GM18909 (cell line): ENCODE measurements around the gene MICAL1.
A peak's percentile ranks its signal among the peaks of the same experiment; 100 is the strongest.

ENCODE experiments used
- ATAC-seq: cut with Tn5 transposase; IDR thresholded peaks from one replicate; pipeline ENCODE4 v1.9.1; 2021; ENCODE audit warnings: mild to moderate bottlenecking; ENCODE audit not compliant: unreplicated experiment, poor library complexity

The MICAL1 gene, protein sequence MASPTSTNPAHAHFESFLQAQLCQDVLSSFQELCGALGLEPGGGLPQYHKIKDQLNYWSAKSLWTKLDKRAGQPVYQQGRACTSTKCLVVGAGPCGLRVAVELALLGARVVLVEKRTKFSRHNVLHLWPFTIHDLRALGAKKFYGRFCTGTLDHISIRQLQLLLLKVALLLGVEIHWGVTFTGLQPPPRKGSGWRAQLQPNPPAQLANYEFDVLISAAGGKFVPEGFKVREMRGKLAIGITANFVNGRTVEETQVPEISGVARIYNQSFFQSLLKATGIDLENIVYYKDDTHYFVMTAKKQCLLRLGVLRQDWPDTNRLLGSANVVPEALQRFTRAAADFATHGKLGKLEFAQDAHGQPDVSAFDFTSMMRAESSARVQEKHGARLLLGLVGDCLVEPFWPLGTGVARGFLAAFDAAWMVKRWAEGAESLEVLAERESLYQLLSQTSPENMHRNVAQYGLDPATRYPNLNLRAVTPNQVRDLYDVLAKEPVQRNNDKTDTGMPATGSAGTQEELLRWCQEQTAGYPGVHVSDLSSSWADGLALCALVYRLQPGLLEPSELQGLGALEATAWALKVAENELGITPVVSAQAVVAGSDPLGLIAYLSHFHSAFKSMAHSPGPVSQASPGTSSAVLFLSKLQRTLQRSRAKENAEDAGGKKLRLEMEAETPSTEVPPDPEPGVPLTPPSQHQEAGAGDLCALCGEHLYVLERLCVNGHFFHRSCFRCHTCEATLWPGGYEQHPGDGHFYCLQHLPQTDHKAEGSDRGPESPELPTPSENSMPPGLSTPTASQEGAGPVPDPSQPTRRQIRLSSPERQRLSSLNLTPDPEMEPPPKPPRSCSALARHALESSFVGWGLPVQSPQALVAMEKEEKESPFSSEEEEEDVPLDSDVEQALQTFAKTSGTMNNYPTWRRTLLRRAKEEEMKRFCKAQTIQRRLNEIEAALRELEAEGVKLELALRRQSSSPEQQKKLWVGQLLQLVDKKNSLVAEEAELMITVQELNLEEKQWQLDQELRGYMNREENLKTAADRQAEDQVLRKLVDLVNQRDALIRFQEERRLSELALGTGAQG

DNA sequence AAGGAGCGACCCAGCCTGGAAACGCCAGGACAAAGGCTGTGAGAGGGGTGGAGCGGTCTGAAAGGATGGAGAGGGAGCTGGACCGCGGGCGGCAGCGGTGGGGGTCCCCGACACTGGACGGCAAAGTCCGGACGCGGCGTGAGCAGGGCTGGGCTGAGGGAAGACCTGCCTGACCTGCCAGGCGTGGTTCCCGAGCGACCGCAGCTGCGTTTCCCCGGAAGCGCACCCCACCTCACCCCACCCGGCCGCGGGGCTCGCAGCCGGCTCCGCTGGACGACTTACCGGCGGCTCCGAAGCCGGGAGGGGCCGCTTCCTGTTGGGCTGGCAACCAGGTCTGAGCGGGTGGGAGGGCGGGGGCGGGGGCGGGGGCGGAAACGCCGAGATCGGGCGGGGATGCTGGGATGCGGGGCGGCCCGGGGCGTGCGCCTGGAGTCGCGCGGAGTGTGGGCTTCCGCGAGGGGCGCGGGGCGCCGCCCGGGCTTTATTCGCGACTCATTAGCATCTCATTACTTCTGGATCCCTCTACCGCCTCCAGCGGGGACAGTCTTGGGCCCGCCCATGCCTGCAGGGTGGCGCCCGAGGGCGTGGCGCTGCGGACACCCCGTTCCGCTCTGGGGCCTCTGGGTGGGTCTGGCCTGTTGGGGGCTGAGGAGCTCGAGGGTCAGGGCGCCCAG lies at the start of gene MICAL1:
MICAL1 (minus strand) TSS at position 336 of the 674 bp plus-strand sequence. CDS start 1,576 bp downstream, outside the sequence.
- peak; percentile 62 for ATAC-seq

DNA sequence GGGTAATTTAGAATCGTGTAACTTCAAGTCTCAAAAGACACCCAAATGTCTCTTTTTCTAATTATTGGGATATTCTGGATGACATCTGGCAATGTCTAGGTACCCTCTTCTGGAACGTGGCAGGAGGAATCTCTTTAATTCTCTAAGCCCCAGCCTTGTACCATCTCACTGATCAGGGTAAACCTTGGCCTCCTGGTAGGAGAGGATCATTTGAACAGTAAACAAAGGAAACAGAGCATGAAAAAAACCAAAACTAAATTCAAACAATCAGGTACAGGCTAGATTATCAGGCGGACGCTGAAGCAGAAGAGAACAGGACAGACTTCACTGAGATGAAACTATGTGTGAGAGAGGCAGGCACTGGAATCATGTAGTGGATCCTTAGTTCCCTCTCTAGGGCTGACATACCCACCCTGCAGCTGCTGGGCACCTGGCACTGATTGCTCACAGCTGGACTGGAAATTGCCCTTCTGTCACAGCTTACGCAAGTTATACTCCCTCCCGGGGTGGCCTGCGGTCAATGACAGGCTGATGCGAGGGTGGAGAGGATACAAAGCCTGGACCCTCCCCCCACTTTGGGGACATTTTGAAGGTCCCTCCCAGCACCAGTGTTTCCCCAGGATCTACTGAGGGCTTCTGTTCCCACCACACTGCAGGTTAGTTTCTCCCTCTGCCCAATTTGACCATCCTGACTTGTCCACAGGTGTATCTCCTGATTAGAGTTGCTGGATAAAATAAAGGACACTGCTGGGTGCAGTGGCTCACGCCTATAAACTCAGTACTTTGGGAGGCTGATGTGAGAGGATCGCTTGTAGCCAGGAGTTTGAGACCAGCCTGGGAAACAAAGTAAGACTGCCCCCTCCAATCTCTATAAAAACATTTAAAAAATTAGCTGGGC lies 48.0 kb upstream of the MICAL1 start:
- no peak for ATAC-seq

DNA sequence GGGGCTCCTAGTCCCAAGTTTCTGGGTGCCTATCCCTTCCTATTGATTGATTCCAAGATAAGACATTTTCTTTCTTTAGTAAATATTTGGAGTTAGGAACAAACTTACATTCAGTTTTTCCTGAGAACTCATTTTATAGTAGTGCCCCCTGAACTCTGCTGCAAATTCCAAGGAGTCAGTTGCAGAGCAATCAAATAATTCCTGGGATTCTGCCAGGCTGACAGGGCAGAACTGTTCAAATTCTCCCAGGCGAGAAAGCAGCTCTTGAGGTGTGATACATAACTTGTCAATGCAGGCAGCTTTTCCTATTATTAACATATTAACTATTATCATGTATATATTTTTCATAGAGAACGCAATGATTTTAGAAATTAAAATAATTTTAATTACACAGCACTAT lies 43.4 kb upstream of the MICAL1 start:
- no peak for ATAC-seq

DNA sequence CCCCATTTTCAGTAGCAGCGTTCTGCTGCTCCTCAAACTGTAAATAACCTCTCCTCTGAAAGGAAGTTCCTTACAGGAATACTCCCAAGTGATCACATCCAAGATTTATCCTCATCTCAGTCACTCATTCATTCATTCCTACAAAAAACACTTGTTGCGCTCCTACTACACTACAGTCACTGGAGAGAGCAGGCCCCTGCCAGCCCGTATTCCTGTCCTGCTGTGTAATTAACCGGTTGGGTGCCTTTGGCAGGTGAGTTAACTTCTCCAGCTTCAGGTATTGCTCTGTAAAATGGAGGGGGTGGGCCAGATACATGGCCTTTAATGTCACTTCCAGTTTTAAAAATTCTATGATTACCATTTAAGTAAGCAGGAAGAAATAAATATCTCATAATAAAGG lies 42.5 kb upstream of the MICAL1 start:
- ATAC-seq = no peak

DNA sequence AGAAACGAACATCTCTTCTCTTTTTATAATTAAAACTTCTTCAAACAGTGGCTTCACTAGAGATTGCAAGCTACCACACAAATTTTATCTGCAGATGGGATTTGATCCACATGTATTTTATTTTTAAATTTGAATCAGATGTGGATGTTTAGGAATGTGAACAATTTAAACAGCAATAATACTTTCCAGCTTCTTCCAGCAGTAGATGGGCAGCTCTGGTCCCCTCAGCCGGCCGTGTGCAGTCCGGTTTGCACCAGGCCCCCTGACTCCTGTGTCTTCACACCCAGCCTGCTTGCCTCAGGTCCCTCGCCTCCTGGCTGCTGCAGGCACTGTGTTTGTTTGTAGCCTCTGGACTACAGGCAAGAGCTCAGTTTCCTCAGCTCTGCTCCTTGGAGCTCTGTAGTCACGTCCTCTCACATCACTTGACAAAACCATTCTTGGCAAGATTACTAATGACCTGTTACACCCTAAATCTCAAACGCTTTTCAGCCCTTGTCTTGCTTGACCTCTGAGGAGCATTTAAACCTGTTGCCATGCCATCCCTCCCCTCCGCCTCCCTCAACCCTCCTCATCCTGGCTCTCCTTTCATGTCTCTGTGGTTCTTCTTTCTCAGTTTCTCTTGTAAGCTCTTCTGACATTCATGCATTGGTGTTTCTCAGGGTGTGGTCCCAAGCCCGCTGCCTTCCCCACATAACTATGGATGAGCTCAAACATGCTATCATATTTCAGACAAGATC lies 40.6 kb upstream of the MICAL1 start:
- ATAC-seq = no peak

DNA sequence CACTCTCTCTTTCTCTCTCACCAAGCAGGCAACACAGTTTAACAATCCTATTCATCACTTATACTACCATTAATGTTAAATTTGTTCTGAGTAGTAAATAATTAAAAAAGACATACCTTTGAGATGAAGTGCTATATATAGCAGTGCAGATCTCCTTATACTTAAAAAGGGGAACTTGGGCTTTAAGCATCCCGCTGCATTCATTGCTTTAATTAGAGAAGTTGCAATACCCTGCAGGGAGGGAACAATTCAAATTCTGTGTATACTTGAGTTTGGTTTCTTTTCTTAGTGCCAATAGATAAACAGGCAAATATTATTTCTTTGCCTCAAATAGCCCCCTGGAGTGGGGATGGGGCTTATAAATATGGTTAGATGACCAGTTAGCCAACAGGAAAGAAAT lies 38.3 kb upstream of the MICAL1 start:
- ATAC-seq = no peak

DNA sequence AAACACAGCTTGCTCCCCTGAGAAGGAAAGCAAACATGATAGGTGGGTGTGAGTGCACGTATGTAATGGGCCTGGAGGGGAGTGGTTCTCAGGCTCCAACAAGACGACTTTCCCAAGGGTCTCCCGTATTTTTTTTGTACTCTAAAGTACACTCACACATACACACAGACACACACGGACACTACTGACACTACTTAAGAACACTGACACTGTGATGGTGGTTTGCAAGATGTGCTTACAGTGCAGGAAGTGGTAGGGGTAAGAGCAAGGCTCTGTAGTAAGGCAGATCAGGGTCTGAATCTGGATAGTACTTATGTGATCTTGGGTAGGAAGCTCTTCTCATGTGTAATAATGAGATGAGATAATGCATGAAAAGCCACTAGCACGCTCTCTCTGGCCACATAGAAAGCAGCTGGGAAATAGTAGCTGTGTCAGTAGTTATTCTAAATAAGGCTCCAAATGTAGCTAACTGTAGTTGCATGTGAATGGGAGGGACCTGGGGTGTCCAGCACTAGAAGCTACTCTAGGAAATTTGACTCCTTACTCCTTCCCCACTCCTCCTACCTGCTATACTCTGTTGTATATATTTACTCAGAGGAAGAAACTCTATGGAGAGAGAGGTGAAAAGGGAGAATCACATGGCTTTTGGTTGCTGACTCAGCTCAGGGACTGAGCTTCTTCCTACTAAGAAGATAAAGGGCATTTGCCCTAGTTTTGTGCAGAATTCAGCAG lies 35.8 kb upstream of the MICAL1 start:
- ATAC-seq = peak; percentile 53

DNA sequence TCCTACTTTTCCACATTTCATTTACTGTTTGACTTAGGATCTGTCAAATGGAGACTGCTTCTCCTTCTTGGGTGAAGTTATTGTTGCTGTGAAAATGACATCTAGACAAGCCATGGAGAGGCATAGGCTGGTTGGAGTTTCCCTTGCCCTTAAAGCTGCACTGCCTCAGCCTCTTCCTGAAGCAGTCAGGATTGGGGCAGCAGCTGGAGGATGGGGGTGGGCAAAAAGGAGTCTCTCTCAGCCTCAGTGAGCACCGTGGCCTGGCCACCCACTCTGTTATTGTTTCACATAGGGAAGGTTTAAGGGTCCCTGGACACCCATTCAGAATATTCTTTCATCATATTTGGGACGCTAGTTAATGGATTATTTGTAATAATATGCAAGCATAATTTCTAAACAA lies 35.1 kb upstream of the MICAL1 start:
- no peak for ATAC-seq

DNA sequence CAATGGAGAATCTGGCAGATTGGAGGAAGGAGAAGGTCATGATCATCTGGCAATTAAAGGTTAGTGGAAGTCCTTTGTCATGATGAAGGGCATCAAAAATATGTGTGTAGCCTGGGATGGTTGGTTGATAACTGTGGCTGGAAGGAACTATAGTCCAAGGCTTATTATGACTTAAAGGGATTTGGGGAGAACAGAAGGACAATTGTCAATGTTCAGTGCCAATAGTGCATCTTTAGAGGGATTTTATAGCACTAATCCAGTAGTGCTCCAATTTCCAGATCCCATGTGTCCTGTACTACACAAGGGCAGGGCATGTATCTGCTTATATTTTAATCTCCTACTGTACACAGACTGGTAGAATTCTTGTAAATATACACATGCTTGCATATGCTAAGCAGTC lies 32.4 kb upstream of the MICAL1 start:
- ATAC-seq = no peak

DNA sequence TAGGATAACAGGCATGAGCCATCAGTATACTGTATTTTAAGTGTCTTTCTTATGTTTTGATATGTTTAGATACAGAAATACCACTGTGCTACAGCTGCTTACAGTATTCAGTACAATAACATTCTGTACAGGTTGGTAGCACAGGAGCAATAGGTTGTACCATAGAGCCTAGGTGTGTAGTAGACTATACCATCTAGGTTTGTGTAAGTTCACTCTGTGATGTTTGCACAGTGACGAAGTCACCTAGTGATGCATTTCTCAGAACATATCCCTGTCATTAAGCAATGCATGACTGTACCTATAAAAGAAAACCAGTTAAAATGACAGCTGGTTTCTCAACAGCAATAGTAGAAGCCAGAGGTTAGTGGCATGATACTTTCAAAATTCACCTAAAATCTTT lies 30.5 kb upstream of the MICAL1 start:
- no peak for ATAC-seq

DNA sequence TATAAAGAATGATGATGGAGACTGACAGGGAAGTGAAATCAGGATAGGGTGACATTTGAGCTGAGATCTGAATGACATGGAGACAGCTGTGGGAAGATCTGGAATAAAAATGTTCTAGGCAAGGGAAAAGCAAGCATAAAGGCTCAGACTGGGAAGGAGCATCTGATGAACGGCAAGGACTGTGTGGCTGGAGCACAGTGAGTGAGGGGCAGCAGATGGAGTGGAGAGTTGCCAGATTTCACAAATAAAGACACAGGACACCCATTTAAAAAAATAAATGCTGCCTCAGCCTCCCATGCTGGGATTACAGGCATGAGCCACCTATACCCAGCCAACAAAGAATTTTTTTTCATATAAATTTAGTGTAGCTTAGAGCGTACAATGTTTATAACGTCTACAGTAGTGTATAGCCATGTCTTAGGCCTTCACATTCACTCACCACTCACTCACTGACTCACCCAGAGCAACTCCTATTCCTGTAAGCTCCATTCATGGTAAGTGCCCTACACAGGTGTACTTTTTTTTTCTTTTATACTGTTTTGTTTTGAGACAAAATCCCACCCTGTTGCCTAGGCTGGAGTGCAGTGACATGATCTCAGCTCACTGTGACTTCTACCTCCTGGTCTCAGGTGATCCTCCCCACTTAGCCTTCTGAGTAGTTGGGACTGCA lies 29.8 kb upstream of the MICAL1 start:
- ATAC-seq = no peak

DNA sequence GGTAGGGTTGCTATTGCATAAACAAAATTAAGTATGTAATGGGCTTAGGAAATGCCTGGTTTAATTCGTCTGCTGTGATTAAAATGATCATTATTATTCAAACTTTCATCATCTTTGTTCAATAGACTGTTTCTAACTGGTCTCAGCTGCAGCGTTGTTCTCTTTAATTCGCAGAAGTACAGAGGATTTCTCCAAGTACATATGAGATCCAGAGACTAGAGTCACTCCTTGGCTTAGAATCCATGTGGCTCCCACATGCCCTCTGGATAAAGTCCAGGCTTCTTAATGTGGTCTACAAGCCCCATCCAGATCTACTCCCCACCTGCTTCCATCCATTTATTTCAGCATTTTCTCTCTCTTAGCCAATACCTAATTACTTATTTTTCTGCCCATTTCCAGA lies 28.6 kb upstream of the MICAL1 start:
- ATAC-seq = no peak

DNA sequence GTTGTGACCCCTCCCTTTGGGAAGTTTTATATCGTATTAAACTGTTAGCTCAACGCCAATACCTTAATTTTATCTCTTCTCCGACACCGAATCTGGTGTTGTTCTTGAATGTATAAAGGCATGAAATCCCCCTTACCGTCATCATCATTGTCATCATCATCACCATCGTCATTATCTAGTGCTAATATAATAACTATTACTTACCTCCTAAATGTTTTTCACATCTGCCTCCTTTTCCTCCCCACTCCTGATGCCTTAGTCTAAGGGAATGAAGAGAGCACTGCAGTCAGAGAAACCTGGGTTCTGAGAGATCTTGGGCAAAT lies 28.1 kb upstream of the MICAL1 start:
- ATAC-seq = peak; percentile 4

DNA sequence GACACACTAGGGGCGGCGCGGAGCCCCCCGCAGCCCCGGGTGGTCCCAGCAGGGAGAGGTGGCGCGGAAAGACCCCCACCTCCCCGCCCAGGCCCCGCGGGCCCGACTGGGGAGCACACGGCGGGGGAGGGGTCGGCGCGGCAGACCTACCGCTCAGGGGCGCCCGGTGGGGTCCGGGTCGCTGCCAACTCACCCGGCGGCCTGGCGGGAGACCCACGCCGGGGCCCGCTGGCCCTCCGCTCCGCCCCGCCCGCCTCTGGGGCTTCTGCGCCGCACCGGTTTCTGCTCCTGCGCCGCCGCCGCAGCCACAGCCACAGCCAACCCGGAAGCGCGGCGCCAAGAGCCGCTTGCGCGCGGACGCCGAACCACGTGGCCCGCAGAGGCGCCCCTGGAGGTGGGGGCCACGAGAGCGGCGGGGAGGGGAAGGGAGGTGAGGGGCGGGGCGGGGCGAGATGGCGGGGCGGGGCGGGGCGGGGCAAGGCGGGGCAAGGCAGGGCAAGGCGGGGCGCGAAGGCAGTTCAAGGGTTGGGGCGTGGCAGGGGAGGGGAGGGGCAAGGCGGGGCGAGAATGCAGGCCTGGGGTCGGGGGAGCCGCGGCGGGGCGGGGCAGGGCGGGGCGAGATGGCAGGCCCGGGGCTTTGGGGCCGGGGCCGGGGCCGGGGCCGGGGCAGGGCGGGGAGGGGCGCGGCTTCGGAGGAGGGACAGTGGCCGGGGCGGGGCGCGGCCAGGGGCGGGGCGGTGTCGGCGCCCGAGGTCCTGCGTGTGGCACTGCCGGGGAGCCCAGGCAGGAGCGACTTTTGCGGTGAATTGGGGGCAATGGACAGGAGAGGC lies 27.5 kb upstream of the MICAL1 start, which contains the start of gene ZBTB24:
ZBTB24 (minus strand) TSS at position 315 of the 830 bp plus-strand sequence. CDS start 1,193 bp downstream, outside the sequence.
- peak; percentile 86 for ATAC-seq

DNA sequence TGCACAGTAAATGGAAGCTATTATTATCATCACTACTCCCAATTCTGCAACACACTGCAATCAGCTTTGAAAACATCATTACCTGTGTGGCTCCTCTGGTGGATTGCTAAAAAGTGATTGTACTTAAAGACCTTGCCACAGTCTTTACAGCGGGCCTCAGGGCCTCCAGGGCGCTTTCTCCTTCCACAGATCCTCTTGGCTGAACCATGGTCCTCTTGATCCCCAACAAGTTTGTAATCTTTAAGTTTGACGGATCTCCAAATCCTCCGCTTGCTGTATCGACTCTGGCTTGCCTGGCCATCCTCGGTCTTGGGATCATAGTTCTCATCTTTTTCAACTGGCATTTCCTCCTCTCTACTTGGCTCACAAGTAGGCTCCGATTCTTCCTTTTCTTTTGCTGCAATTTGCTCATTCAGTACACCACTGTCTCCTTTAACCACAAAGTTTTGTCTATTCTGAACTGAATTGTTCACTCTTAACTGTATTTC lies 25.5 kb upstream of the MICAL1 start:
- ATAC-seq = no peak

DNA sequence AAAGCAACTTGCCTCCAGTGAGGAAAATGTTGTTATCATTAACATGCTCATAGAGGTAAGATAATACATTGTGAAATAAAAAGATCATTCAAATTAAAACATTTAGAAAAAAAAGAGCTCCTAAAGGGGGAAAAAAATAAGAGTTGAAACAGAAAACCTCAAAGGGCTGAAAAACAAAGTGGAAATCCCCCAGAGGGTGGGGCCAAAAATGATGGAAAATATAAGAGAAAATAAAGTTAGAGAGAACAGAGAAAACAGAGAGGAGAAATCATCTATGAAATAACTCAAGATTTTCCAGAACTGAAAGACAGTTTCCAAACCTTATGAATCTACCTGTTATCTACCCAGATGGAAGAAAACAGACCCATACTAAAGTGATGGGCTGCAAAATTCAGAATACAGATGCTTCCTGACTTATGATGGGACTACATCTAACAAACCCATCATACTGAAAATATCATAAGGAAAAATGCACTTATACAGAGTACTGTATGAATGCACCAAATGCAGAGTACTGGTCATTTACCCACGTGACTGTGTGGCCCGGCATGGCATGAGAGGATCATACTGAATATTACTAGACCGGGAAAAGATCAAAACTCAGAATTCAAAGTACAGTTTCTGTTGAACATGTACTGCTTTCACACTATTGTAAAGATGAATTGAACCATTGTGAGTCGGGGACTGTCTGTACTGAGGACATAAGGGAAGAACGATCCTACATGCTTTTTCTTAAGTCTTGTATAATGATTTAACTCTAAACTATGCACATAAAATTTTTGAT lies 23.5 kb upstream of the MICAL1 start:
- ATAC-seq = no peak
